Measurements from ENCODE around the gene BIRC6. TPM values are rescaled to one million over a fixed set of nuclear protein-coding genes. Genes with fewer than 3 reads are reported as not detected.
A peak's percentile ranks its signal among the peaks of the same experiment; 100 is the strongest.
"Not testable (repeated sequence)": the region's sequence is repeated elsewhere in the genome, so short reads cannot be mapped to it uniquely, and the experiment has no call there.

Gene BIRC6
- total RNA-seq, 1 donor from 2014 or later = 217 TPM

- no peak for DNase-seq
Observed at GRCh38 chr2:32622570-32623310, 265.9 kb downstream of the BIRC6 start.

GRCh38 chr2:32623311-32623706, 266.5 kb downstream of the BIRC6 start:
- no peak for DNase-seq

DNA sequence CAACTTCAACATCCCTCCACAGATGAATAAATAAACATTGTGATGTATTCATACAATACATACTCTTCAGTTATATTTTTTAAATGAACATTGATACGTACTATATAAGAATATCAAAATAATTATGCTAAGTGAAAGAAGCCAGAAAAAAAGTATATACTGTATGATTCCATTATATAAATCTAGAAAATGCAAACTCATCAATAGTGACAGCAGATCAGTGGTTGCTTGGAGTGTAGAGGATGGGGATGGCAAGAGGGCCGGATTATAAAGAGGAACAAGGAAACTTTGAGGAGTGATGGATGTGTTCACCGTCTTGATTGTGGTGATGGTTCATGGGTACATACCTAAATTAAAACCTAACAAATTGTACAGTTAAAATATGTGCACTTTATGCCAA, 268.0 kb downstream of the BIRC6 start:
- no peak for DNase-seq

GRCh38 chr2:32626639-32627221, 269.9 kb downstream of the BIRC6 start:
- no peak for DNase-seq

GRCh38 chr2:32627441-32627813, 270.6 kb downstream of the BIRC6 start:
- DNase-seq = peak; percentile 58

DNA sequence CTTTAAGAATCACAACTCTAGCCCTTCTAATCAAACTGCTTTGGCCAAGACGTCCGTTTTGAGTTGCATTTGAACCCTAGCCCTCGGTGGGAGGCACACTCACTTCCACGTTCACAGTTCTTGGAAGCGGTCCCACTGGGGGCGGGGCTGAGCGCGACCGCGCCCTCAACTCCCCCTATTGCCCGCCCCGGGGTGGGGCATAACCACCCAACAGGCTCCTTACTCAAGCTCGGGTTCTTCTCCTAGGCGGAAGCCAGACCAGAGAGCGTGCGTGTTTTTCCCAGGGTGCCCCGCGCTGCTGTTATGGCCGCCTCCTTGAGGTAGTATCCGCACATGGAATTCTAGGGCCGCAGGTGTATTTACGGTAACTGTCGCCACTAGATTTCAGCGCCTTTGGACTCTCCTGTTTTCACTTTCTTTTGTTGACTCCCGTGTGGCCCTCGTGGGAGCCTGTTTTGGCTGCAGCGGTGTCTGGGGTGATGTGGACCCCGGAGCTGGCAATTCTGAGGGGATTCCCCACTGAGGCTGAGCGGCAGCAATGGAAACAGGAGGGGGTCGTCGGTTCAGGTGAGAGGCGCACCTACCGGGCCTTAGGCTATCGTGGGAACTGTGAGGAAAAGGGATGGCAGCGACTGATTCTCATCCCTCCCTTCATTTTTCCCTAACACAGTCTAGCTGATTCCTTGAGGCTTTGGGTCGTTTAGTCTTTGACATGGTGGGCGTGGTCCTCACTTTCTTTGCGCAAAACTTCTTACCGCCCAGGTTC, 271.2 kb downstream of the BIRC6 start, which contains the start of gene TTC27:
Gene TTC27 (plus strand): TSS at position 237 of the 766 bp plus-strand sequence. CDS start 243 bp downstream, at position 480.
- DNase-seq = peak; percentile 96

- DNase-seq = peak; percentile 7
Observed at GRCh38 chr2:32632089-32632488, 275.3 kb downstream of the BIRC6 start.

DNA sequence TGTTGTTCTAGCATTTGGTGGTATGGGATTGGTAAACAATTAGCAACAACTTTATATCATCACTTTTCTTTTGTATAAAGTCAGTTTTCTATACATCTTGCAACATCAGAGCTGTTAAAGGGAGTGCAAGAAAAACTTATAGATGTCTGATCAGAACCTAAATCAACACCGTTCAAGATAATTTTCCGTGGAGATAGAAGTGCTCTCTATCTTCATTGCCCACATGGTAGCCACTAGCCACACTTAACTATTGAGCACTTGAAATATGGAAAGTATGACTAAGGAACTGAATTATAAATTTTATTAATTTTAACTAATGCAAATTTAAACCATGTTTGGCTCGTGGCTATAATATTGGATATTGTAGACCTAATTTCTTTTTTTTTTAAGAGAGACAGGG, 276.2 kb downstream of the BIRC6 start:
- no peak for DNase-seq

GRCh38 chr2:32638548-32638947, 281.7 kb downstream of the BIRC6 start:
- DNase-seq = not testable (repeated sequence)

- DNase-seq = no peak
Observed at GRCh38 chr2:32641180-32641579, 284.4 kb downstream of the BIRC6 start.

DNA sequence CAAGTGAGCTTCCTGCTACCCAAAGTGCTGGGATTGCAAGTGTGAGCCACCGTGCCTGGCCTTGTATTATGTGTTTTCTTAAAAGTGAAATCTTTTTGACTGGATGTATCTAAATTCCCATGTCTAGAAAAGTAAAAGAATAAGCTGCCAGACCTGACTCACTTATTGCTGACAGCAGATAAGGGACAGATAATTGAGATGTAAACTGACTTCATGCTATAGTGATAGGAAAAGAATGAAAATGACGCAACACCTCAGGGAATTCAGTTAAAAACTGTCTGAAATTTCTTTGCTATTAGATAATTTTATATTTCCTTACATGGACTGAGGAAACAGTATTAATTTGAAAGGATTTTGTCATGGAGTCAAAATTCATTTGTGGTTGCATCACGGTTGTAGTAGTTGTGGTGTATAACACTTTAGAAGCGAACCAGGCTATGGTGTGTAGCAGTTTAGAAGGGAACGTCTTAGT, 290.4 kb downstream of the BIRC6 start:
- DNase-seq = no peak

DNA sequence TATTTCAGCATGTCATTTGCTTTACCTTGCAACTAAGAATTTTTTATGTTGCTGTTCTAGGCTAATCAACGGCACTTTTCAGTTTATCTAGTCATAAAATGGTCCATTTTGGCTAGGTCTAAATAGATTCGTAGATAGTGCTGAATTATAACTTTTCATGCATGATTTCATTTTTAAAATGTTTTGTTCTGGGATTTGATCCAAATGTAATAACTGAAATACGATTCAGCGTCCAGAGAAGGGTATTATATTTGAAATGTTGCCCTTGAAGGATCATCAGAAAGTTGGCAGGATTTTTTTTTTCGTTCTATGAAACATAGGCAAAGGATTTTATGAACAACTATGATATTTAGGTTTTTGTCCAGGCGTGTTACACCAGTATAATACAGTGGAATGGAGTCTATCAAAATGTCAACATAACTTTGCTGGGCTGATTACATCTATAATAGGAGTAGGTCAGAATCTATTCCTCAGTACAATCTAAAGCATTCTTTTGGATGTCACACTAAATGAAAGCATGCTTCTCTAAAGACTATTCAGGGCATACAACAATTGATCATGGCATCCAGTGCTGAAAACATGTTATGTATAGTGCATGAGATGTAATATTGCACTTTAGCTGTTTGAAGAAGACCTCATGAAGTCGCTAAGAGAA, 295.9 kb downstream of the BIRC6 start:
- no peak for DNase-seq

- no peak for DNase-seq
Observed at GRCh38 chr2:32656069-32656468, 299.2 kb downstream of the BIRC6 start.

GRCh38 chr2:32663864-32664263, 307.0 kb downstream of the BIRC6 start:
- DNase-seq = peak; percentile 25

GRCh38 chr2:32666704-32667103, 309.9 kb downstream of the BIRC6 start:
- DNase-seq = no peak

- DNase-seq = no peak
Observed at GRCh38 chr2:32668254-32668653, 311.4 kb downstream of the BIRC6 start.

Other genes with a start within 250 kb of the BIRC6 start
- 24.9 and 26.9 TPM in 2 replicates for gene SLC30A6, start 191.2 kb upstream of the BIRC6 start, total RNA-seq
- gene NLRC4, start 92.1 kb upstream of the BIRC6 start, total RNA-seq = not detected in 2 replicates
- 26.4 and 34.5 TPM in 2 replicates for gene YIPF4, start 79.1 kb upstream of the BIRC6 start, total RNA-seq